ENCODE results near the gene BRIP1. TPM values are rescaled to one million over a fixed set of nuclear protein-coding genes. Genes with fewer than 3 reads are reported as not detected.

BRIP1 gene
- total RNA-seq, 1 experiment from 2014 or later = 9.4 TPM

- no TSS peak for BruUV-seq (replicated peaks)
- ATAC-seq (no peak), DNase-seq (ENCODE audit: low read depth, low spot score) (no peak)
- CTCF ChIA-PET = no interaction called here
- H3K27me3 ChIP-seq (ENCODE audit: control insufficient read depth, insufficient read depth, low read length) = no peaks in the 10 kb centered on the region
- intact Hi-C loops (cut with micrococcal nuclease; ENCODE audit: unreplicated experiment) (no loop called here), in situ Hi-C loops (cut with HindIII; ENCODE audit: low pct_unique_long_range_greater_than_20kb, low sequenced_read_pairs) (no loop called here)
- TF ChIP-seq, protein P1, sequence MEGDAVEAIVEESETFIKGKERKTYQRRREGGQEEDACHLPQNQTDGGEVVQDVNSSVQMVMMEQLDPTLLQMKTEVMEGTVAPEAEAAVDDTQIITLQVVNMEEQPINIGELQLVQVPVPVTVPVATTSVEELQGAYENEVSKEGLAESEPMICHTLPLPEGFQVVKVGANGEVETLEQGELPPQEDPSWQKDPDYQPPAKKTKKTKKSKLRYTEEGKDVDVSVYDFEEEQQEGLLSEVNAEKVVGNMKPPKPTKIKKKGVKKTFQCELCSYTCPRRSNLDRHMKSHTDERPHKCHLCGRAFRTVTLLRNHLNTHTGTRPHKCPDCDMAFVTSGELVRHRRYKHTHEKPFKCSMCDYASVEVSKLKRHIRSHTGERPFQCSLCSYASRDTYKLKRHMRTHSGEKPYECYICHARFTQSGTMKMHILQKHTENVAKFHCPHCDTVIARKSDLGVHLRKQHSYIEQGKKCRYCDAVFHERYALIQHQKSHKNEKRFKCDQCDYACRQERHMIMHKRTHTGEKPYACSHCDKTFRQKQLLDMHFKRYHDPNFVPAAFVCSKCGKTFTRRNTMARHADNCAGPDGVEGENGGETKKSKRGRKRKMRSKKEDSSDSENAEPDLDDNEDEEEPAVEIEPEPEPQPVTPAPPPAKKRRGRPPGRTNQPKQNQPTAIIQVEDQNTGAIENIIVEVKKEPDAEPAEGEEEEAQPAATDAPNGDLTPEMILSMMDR (IDR thresholded peaks at IDR 0.05) = no peak
- TF ChIP-seq TCF7L2 (IDR thresholded peaks at IDR 0.05; ENCODE audit: low read depth, low read length) = no peak
- H3K27ac ChIP-seq (ENCODE audit: low read length) = no peak overlapping the region
- H3K36me3 ChIP-seq (ENCODE audit: control insufficient read depth, insufficient read depth, low read length) = no peaks in the 10 kb centered on the region
- H3K9me3 ChIP-seq (ENCODE audit: control insufficient read depth, insufficient read depth, low read depth, low read length) = no peaks in the 10 kb centered on the region
- no peak overlapping the region for H3K4me3 ChIP-seq (ENCODE audit: low read depth in 2 of 2, low read length in 2 of 2)
- POLR2A ChIA-PET = no interaction called here
- H3K4me1 ChIP-seq (ENCODE audit: control insufficient read depth, insufficient read depth, low read length) = no peaks in the 10 kb centered on the region
These were observed 107.7 kb downstream of the BRIP1 start for GRCh38 chr17:61755668-61756067.

- no TSS peak for BruUV-seq (replicated peaks)
- CTCF ChIA-PET = no interaction called here
These were observed 108.2 kb downstream of the BRIP1 start for GRCh38 chr17:61755078-61755477.

More at GRCh38 chr17:61755078-61755477, 108.2 kb downstream of the BRIP1 start:
- POLR2A ChIA-PET = no interaction called here
- DNase-seq (ENCODE audit: low read depth, low spot score) = no peak
- Histone ChIP-seq H3K27ac (ENCODE audit: low read length) (no peak overlapping the region), H3K36me3 (ENCODE audit: control insufficient read depth, insufficient read depth, low read length) (no peaks in the 10 kb centered on the region), H3K27me3 (ENCODE audit: control insufficient read depth, insufficient read depth, low read length) (no peaks in the 10 kb centered on the region), H3K9me3 (ENCODE audit: control insufficient read depth, insufficient read depth, low read depth, low read length) (no peaks in the 10 kb centered on the region), H3K4me1 (ENCODE audit: control insufficient read depth, insufficient read depth, low read length) (no peaks in the 10 kb centered on the region), H3K4me3 (ENCODE audit: low read depth in 2 of 2, low read length in 2 of 2) (no peak overlapping the region)
- TF ChIP-seq TCF7L2 (IDR thresholded peaks at IDR 0.05; ENCODE audit: low read depth, low read length) (no peak), POLR2AphosphoS5 (IDR thresholded peaks at IDR 0.05; ENCODE audit: low read depth, low read length) (no peak), REST (IDR thresholded peaks at IDR 0.05; ENCODE audit: insufficient read depth in 1 of 2, low read depth in 2 of 2, low read length in 1 of 2) (no peak), SIN3A (IDR thresholded peaks at IDR 0.05; ENCODE audit: borderline replicate concordance, insufficient read depth, low read depth, low read length) (no peak)
- TF ChIP-seq, protein P1 (IDR thresholded peaks at IDR 0.05) = no peak
- no peak for ATAC-seq
- intact Hi-C loops (cut with micrococcal nuclease; ENCODE audit: unreplicated experiment) (no loop called here), in situ Hi-C loops (cut with HindIII; ENCODE audit: low pct_unique_long_range_greater_than_20kb, low sequenced_read_pairs) (no loop called here)
